Mesenteric fat pad (tissue), 1 donor: ENCODE results near the gene GTF3C1. TPM values are rescaled to one million over a fixed set of nuclear protein-coding genes. Genes with fewer than 3 reads are reported as not detected.

Source experiments
- DNase-seq: peaks from one replicate; pipeline ENCODE4 v3.0.0-alpha.2; 2020; ENCODE audit warnings: low spot score
- total RNA-seq: library from RNA; stranded (reverse); fragmentation: NEBNext Ultra II Directional; extraction: Animal tissue kit (Norgen Biotek cat#: 25700); gene quantifications from one replicate; pipeline ENCODE4 v1.2.1, GENCODE V29; 2021
- donor health status: DM: yes; HTN: yes; CAD: no.

Gene GTF3C1
- total RNA-seq, 1 donor from 2014 or later, result 52.1 TPM

- no peak for DNase-seq
These were observed 14.5 kb upstream of the GTF3C1 start for GRCh38 chr16:27564224-27564623.

GRCh38 chr16:27561216-27561615, 11.5 kb upstream of the GTF3C1 start:
- no peak for DNase-seq

- DNase-seq, result no peak
These were observed 9.2 kb upstream of the GTF3C1 start for GRCh38 chr16:27558932-27559331.

- DNase-seq, result no peak
These were observed 8.7 kb upstream of the GTF3C1 start for GRCh38 chr16:27558434-27558833.

- no peak for DNase-seq
These were observed 6.8 kb upstream of the GTF3C1 start for GRCh38 chr16:27556471-27556870.

GRCh38 chr16:27551036-27551435, 1.3 kb upstream of the GTF3C1 start:
- DNase-seq, result no peak

GRCh38 chr16:27550582-27550920, 838 bp upstream of the GTF3C1 start:
- DNase-seq, result no peak

GRCh38 chr16:27549464-27549745, 308 bp downstream of the GTF3C1 start:
- no peak for DNase-seq

- DNase-seq, result no peak
These were observed 1.9 kb downstream of the GTF3C1 start for GRCh38 chr16:27547851-27548250.

GRCh38 chr16:27547134-27547533, 2.6 kb downstream of the GTF3C1 start:
- DNase-seq, result no peak

- no peak for DNase-seq
These were observed 5.0 kb downstream of the GTF3C1 start for GRCh38 chr16:27544671-27545070.

- DNase-seq, result no peak
These were observed 5.9 kb downstream of the GTF3C1 start for GRCh38 chr16:27543801-27544200.

- no peak for DNase-seq
These were observed 10.1 kb downstream of the GTF3C1 start for GRCh38 chr16:27539636-27540035.

GRCh38 chr16:27539120-27539519, 10.6 kb downstream of the GTF3C1 start:
- DNase-seq, result no peak

GRCh38 chr16:27538528-27538927, 11.2 kb downstream of the GTF3C1 start:
- DNase-seq, result no peak

- no peak for DNase-seq
These were observed 15.5 kb downstream of the GTF3C1 start for GRCh38 chr16:27534256-27534655.

GRCh38 chr16:27531826-27532800, 17.6 kb downstream of the GTF3C1 start:
- no peak for DNase-seq

- no peak for DNase-seq
These were observed 18.5 kb downstream of the GTF3C1 start for GRCh38 chr16:27531186-27531585.

- DNase-seq, result no peak
These were observed 19.8 kb downstream of the GTF3C1 start for GRCh38 chr16:27529962-27530361.

GRCh38 chr16:27528294-27528693, 21.4 kb downstream of the GTF3C1 start:
- DNase-seq, result no peak

- no peak for DNase-seq
These were observed 23.5 kb downstream of the GTF3C1 start for GRCh38 chr16:27526180-27526579.

- DNase-seq, result no peak
These were observed 27.5 kb downstream of the GTF3C1 start for GRCh38 chr16:27522173-27522707.
